ENCODE data around the gene COL16A1.

- TF ChIP-seq POLR2AphosphoS5 (IDR thresholded peaks at IDR 0.05; ENCODE audit: low read depth, low read length), result no peak
- TF ChIP-seq POLR2A (IDR thresholded peaks at IDR 0.05; ENCODE audit: low read depth, low read length), result no peak
- no peak for TF ChIP-seq TAF1 (IDR thresholded peaks at IDR 0.05; ENCODE audit: low read depth, low read length)
These were observed 16.2 kb downstream of the COL16A1 start for GRCh38 chr1:31687601-31688000.

Data from GM12891 (cell line).